IMR-90 (cell line): ENCODE measurements around the gene NF1. TPM values are rescaled to one million over a fixed set of nuclear protein-coding genes. Genes with fewer than 3 reads are reported as not detected.

Experiments
- ATAC-seq: fragments of 200-7000 bp; cut with Tn5 transposase; 2 replicates; pipeline ENCODE4 v1.9.1; 2020; ENCODE audit warnings: low read depth, mild to moderate bottlenecking, moderate library complexity
- BruUV-seq: library from RNA; stranded (reverse); fragments of 400-500 nt; replicated peaks from 2 replicates; lab custom pipeline; 2021; lab: Mats Ljungman, UMichigan
- CTCF ChIA-PET: fragments of 300-600 bp; formaldehyde crosslinking; extraction: SDS; loops from one replicate; lab custom pipeline; 2021; ENCODE audit warnings: antibody characterized with exemption; lab: Yijun Ruan, JAX
- POLR2A ChIA-PET: fragments of 300-600 bp; sonication (Branson Sonifier 250); formaldehyde crosslinking; loops from one replicate; lab custom pipeline; 2022; ENCODE audit warnings: antibody characterized with exemption; ENCODE audit not compliant: unreplicated experiment; lab: Charles Lee
- DNase-seq: peaks from one replicate; pipeline ENCODE4 v3.0.0; 2013
- H2AFZ ChIP-seq: replicated peaks from 2 replicates; pipeline ENCODE3; 2013; ENCODE audit warnings: low read length, mild to moderate bottlenecking; ENCODE audit not compliant: poor library complexity
- H2AK5ac ChIP-seq: 2 replicates; pipeline ENCODE4 v1.6.1; 2013; ENCODE audit warnings: low read depth, low read length, inconsistent platforms
- H2AK9ac ChIP-seq: replicated peaks from 2 replicates; pipeline ENCODE3; 2013; ENCODE audit warnings: mild to moderate bottlenecking, low read depth, low read length, moderate library complexity; ENCODE audit not compliant: poor library complexity
- H2BK120ac ChIP-seq: 2 replicates; pipeline ENCODE4 v1.6.1; 2013; ENCODE audit warnings: low read depth, low read length, inconsistent platforms
- H2BK15ac ChIP-seq: 3 replicates; pipeline ENCODE4 v1.6.1; 2013; ENCODE audit warnings: low read depth, low read length, inconsistent platforms
- H2BK20ac ChIP-seq: 2 replicates; pipeline ENCODE4 v1.6.1; 2013; ENCODE audit warnings: low read depth, mild to moderate bottlenecking, inconsistent platforms, low read length, moderate library complexity
- H2BK5ac ChIP-seq: 2 replicates; pipeline ENCODE4 v1.6.1; 2013; ENCODE audit warnings: mild to moderate bottlenecking, low read depth, low read length, inconsistent platforms; ENCODE audit not compliant: poor library complexity, severe bottlenecking
- H3K14ac ChIP-seq: replicated peaks from 2 replicates; pipeline ENCODE4 v1.6.1; 2013; ENCODE audit warnings: low read depth, low read length, inconsistent platforms
- H3K18ac ChIP-seq: 2 replicates; pipeline ENCODE4 v1.6.1; 2013; ENCODE audit warnings: low read depth, low read length, control low read depth
- H3K23ac ChIP-seq: 2 replicates; pipeline ENCODE4 v1.6.1; 2013; ENCODE audit warnings: low read depth, low read length, inconsistent platforms
- H3K27ac ChIP-seq: 2 replicates; pipeline ENCODE4 v1.5.1; 2013; ENCODE audit warnings: mild to moderate bottlenecking, control low read depth, low read length; ENCODE audit not compliant: insufficient read depth
- H3K27me3 ChIP-seq: 2 replicates; pipeline ENCODE4 v1.6.1; 2013; ENCODE audit warnings: low read length; ENCODE audit not compliant: control insufficient read depth, insufficient read depth
- H3K36me3 ChIP-seq: 2 replicates; pipeline ENCODE4 v1.6.1; 2013; ENCODE audit warnings: low read length, mixed read lengths; ENCODE audit not compliant: control insufficient read depth, insufficient read depth
- H3K4ac ChIP-seq: 2 replicates; pipeline ENCODE4 v1.6.1; 2013; ENCODE audit warnings: low read depth, low read length, inconsistent platforms
- H3K4me1 ChIP-seq: 2 replicates; pipeline ENCODE4 v1.6.1; 2013; ENCODE audit warnings: low read length, mixed read lengths; ENCODE audit not compliant: control insufficient read depth, insufficient read depth
- H3K4me2 ChIP-seq: 2 replicates; pipeline ENCODE4 v1.6.1; 2013; ENCODE audit warnings: low read depth, mild to moderate bottlenecking, control low read depth, low read length, moderate library complexity
- H3K4me3 ChIP-seq: 2 replicates; pipeline ENCODE4 v1.5.1; 2013; ENCODE audit warnings: low read depth, mild to moderate bottlenecking, control low read depth, low read length, moderate library complexity; ENCODE audit not compliant: insufficient read depth
- H3K56ac ChIP-seq: 2 replicates; pipeline ENCODE4 v1.6.1; 2013; ENCODE audit warnings: low read length, inconsistent platforms; ENCODE audit not compliant: insufficient read depth; ENCODE audit errors: extremely low read depth
- H3K79me1 ChIP-seq, 2 experiments: 2 replicates each; pipeline ENCODE4 v1.6.1; 2013; ENCODE audit warnings: low read length in 2 of 2, inconsistent platforms in 1 of 2, low read depth in 1 of 2
- H3K9ac ChIP-seq: 2 replicates; pipeline ENCODE4 v1.6.1; 2013; ENCODE audit warnings: low read depth, low read length, control low read depth
- H3K9me1 ChIP-seq: 2 replicates; pipeline ENCODE4 v1.6.1; 2013; ENCODE audit warnings: low read length, inconsistent platforms; ENCODE audit not compliant: insufficient read depth
- H3K9me3 ChIP-seq: 2 replicates; pipeline ENCODE4 v1.6.1; 2013; ENCODE audit warnings: low read length; ENCODE audit not compliant: control insufficient read depth, insufficient read depth
- H4K20me1 ChIP-seq: 2 replicates; pipeline ENCODE4 v1.6.1; 2013; ENCODE audit warnings: low read length, inconsistent platforms; ENCODE audit not compliant: insufficient read depth
- H4K5ac ChIP-seq: 2 replicates; pipeline ENCODE4 v1.6.1; 2013; ENCODE audit warnings: mild to moderate bottlenecking, low read depth, low read length, control low read depth
- H4K8ac ChIP-seq, 2 experiments: 2 replicates each; pipeline ENCODE4 v1.6.1; 2013; ENCODE audit warnings: low read depth in 2 of 2, low read length in 2 of 2, control low read depth in 1 of 2, inconsistent platforms in 1 of 2
- H4K91ac ChIP-seq: 2 replicates; pipeline ENCODE4 v1.6.1; 2013; ENCODE audit warnings: low read depth, low read length, inconsistent platforms; ENCODE audit not compliant: insufficient read depth
- BHLHE40 ChIP-seq: fragments of 150-350 bp; IDR thresholded peaks from 2 replicates; pipeline ENCODE4 v1.6.1; 2016; ENCODE audit warnings: mild to moderate bottlenecking, low read depth, low read length
- CHD1 ChIP-seq: IDR thresholded peaks from 2 replicates; pipeline ENCODE4 v1.6.1; 2012; ENCODE audit warnings: low read depth, low read length, improper control_type of control experiment
- FOS ChIP-seq: fragments of 150-350 bp; IDR thresholded peaks from 2 replicates; pipeline ENCODE4 v1.6.1; 2016; ENCODE audit warnings: low read depth, low read length
- MAFK ChIP-seq: IDR thresholded peaks from 2 replicates; pipeline ENCODE4 v1.6.1; 2012; ENCODE audit warnings: low read depth, low read length, improper control_type of control experiment
- MXI1 ChIP-seq: IDR thresholded peaks from 2 replicates; pipeline ENCODE4 v1.6.1; 2012; ENCODE audit warnings: low read depth, mild to moderate bottlenecking, low read length, moderate library complexity, borderline replicate concordance
- NFE2L2 ChIP-seq: fragments of 150-350 bp; IDR thresholded peaks from 2 replicates; pipeline ENCODE4 v1.6.1; 2016; ENCODE audit warnings: low read depth, mild to moderate bottlenecking, low read length
- POLR2A ChIP-seq: IDR thresholded peaks from 2 replicates; pipeline ENCODE4 v1.6.1; 2012; ENCODE audit warnings: mild to moderate bottlenecking, low read depth, low read length
- RCOR1 ChIP-seq: IDR thresholded peaks from 2 replicates; pipeline ENCODE4 v1.6.1; 2012; ENCODE audit warnings: mild to moderate bottlenecking, low read length, improper control_type of control experiment; ENCODE audit not compliant: insufficient replicate concordance
- USF2 ChIP-seq: fragments of 150-350 bp; IDR thresholded peaks from 2 replicates; pipeline ENCODE4 v1.6.1; 2017; ENCODE audit warnings: mild to moderate bottlenecking, antibody characterized with exemption, low read length, low read depth
- WGBS, 2 experiments: methylation state at CpG; one replicate each; pipeline versions ENCODE4 v1.1.5 to v1.1.7; 2013; ENCODE audit warnings: missing lambda C conversion rate in 2 of 2; ENCODE audit not compliant: insufficient read length in 1 of 2; ENCODE audit errors: extremely low coverage in 2 of 2; 5-methylcytosine and 5-hydroxymethylcytosine counted together
- dilution Hi-C: fragments of 300-500 bp; cut with HindIII; formaldehyde crosslinking; loops from one replicate; pipeline ENCODE4 v1.14.3; 2018; ENCODE audit warnings: low sequenced_read_pairs; ENCODE audit not compliant: unreplicated experiment
- in situ Hi-C: fragments of 300-500 bp; cut with MboI; formaldehyde crosslinking; loops from 3 replicates; pipeline ENCODE4 v1.14.3; 2019; ENCODE audit warnings: low sequenced_read_pairs, inconsistent platforms, mixed read lengths
- intact Hi-C: fragments of 100-400 bp; cut with micrococcal nuclease; formaldehyde crosslinking; loops from 2 replicates; pipeline ENCODE4 v1.10.0; 2022
- polyA plus RNA-seq, 3 experiments: library from polyadenylated mRNA; depleted of rRNA; stranded (reverse); fragments of >200 nt; gene quantifications; 2 replicates each; pipeline ENCODE4 v1.2.3, GENCODE V29; 2012; ENCODE audit warnings: low replicate concordance in 1 of 3
- total RNA-seq: library from RNA; depleted of rRNA; stranded (reverse); fragments of >200 nt; gene quantifications from 2 replicates; pipeline ENCODE4 v1.2.3, GENCODE V29; 2012

The NF1 gene
- total and polyA plus RNA-seq, 2 of the 4 experiments (the other 2 are of a cell fraction), result 17.9 to 48.6 TPM

GRCh38 chr17:31236137-31236536, 141.4 kb downstream of the NF1 start:
- no peak overlapping the region for H2BK15ac ChIP-seq
- no peak overlapping the region for H4K5ac ChIP-seq
- H3K27ac ChIP-seq, result no peak overlapping the region
- no peak overlapping the region for H4K91ac ChIP-seq
- ChIA-PET CTCF (no interaction called here), POLR2A (no interaction called here)
- H3K9ac ChIP-seq, result no peak overlapping the region
- H4K20me1 ChIP-seq, result no peaks in the 10 kb centered on the region
- no peak overlapping the region for H3K56ac ChIP-seq
- no peak overlapping the region for H2AK9ac ChIP-seq
- no peak overlapping the region for H3K4me3 ChIP-seq
- no peak overlapping the region for H2BK5ac ChIP-seq
- 100% methylated on average over 2 of the region's 3 CpGs; no CpG with 5 or more reads in 1 of the 2 experiments for WGBS, 2 experiments
- H3K9me3 ChIP-seq, result no peaks in the 10 kb centered on the region; the same call in 1 of the 2 replicates
- H3K18ac ChIP-seq, result no peak overlapping the region
- no peak overlapping the region for H4K8ac ChIP-seq
- H3K4me2 ChIP-seq, result no peak overlapping the region
- H3K36me3 ChIP-seq, result peaks cover 26% of the 10 kb centered on the region
- DNase-seq, result no peak
- no peak overlapping the region for H2AFZ ChIP-seq
- H3K4me1 ChIP-seq, result no peaks in the 10 kb centered on the region
- in situ Hi-C loops (no loop called here), intact Hi-C loops (no loop called here), dilution Hi-C loops (no loop called here)
- H3K79me1 ChIP-seq, result peaks cover 0 to 5% of the 10 kb centered on the region in 2 experiments; a peak in 2 of 4 replicates
- no peak overlapping the region for H2BK20ac ChIP-seq
- no peak for TF ChIP-seq MXI1
- TF ChIP-seq FOS, result no peak
- TF ChIP-seq BHLHE40, result no peak
- TF ChIP-seq RCOR1, result no peak
- no peak for TF ChIP-seq CHD1
- no peak for TF ChIP-seq NFE2L2
- TF ChIP-seq POLR2A, result no peak
- no peak for TF ChIP-seq MAFK
- no peak for TF ChIP-seq USF2
- no peak for ATAC-seq
- no peak overlapping the region for H3K23ac ChIP-seq
- BruUV-seq, result no TSS peak
- no peak overlapping the region for H3K4ac ChIP-seq
- no peak overlapping the region for H2AK5ac ChIP-seq
- no peaks in the 10 kb centered on the region for H3K27me3 ChIP-seq
- H2BK120ac ChIP-seq, result no peak overlapping the region
- no peak overlapping the region for H3K14ac ChIP-seq
- no peaks in the 10 kb centered on the region for H3K9me1 ChIP-seq
